Measurements from ENCODE around the gene KCNH4. TPM values are rescaled to one million over a fixed set of nuclear protein-coding genes. Genes with fewer than 3 reads are reported as not detected.
"Not testable (repeated sequence)": the region's sequence is repeated elsewhere in the genome, so short reads cannot be mapped to it uniquely, and the experiment has no call there.

KCNH4 gene
- total RNA-seq, 1 donor from 2014 or later, result 0.80 TPM

DNA sequence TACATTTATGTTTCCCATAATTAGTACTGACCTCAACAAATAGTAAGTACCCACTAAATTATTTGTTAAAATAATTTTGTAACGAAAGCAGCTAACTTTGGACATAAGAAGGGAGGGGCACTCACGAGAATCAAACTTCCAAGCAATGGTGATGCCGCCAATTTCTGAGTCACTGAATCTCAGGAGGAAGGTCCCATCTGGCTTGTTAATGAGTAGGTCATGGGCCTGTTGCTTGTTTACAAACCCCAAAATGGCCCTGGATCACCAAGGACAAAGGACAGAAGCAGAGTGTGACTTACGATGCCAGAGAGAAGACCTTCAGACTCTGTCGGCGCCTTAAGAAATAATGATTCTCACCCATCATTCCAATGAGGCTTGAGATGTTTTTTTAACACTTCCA lies 29.1 kb upstream of the KCNH4 start:
- ATAC-seq (ENCODE audit: low read depth) (no peak), DNase-seq (no peak)
- ChIA-PET CTCF (interaction anchor here (1.5 kb wide), 1 partner anchor 12 kb away, joined by 4 read pairs; no protein-coding TSS in a partner anchor), POLR2A (no interaction called here)
- Mint-ChIP-seq H3K27me3 (no peaks in the 10 kb centered on the region), H3K9me3 (no peaks in the 10 kb centered on the region), H3K36me3 (ENCODE audit: low read depth) (peaks cover 70% of the 10 kb centered on the region), H3K4me1 (no peaks in the 10 kb centered on the region), H3K4me3 (no peak overlapping the region), H3K27ac (no peak overlapping the region)
- intact Hi-C loops (cut with micrococcal nuclease), result no loop called here
- TF ChIP-seq, protein P1, sequence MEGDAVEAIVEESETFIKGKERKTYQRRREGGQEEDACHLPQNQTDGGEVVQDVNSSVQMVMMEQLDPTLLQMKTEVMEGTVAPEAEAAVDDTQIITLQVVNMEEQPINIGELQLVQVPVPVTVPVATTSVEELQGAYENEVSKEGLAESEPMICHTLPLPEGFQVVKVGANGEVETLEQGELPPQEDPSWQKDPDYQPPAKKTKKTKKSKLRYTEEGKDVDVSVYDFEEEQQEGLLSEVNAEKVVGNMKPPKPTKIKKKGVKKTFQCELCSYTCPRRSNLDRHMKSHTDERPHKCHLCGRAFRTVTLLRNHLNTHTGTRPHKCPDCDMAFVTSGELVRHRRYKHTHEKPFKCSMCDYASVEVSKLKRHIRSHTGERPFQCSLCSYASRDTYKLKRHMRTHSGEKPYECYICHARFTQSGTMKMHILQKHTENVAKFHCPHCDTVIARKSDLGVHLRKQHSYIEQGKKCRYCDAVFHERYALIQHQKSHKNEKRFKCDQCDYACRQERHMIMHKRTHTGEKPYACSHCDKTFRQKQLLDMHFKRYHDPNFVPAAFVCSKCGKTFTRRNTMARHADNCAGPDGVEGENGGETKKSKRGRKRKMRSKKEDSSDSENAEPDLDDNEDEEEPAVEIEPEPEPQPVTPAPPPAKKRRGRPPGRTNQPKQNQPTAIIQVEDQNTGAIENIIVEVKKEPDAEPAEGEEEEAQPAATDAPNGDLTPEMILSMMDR (IDR thresholded peaks at IDR 0.05), result no peak

GRCh38 chr17:42206153-42206612 lies 25.2 kb upstream of the KCNH4 start:
- peaks cover 80% of the 10 kb centered on the region for H3K36me3 Mint-ChIP-seq (ENCODE audit: low read depth)
- H3K27me3 Mint-ChIP-seq; H3K27ac Mint-ChIP-seq; H3K4me1 Mint-ChIP-seq; ATAC-seq (ENCODE audit: low read depth); CTCF ChIA-PET; POLR2A ChIA-PET; DNase-seq; intact Hi-C loops (cut with micrococcal nuclease); H3K4me3 Mint-ChIP-seq; H3K9me3 Mint-ChIP-seq: not testable (repeated sequence)

- POLR2A ChIA-PET, result no interaction called here
- DNase-seq (no peak), ATAC-seq (ENCODE audit: low read depth) (no peak)
- CTCF ChIA-PET, result no interaction called here
- intact Hi-C loops (cut with micrococcal nuclease), result no loop called here
- Mint-ChIP-seq H3K27ac (no peak overlapping the region), H3K4me1 (peaks cover 12% of the 10 kb centered on the region), H3K27me3 (no peaks in the 10 kb centered on the region), H3K4me3 (no peak overlapping the region), H3K9me3 (no peaks in the 10 kb centered on the region), H3K36me3 (ENCODE audit: low read depth) (peaks cover 67% of the 10 kb centered on the region)
- TF ChIP-seq, protein P1 (IDR thresholded peaks at IDR 0.05), result no peak
Observed at GRCh38 chr17:42203354-42203753, 22.4 kb upstream of the KCNH4 start.

DNA sequence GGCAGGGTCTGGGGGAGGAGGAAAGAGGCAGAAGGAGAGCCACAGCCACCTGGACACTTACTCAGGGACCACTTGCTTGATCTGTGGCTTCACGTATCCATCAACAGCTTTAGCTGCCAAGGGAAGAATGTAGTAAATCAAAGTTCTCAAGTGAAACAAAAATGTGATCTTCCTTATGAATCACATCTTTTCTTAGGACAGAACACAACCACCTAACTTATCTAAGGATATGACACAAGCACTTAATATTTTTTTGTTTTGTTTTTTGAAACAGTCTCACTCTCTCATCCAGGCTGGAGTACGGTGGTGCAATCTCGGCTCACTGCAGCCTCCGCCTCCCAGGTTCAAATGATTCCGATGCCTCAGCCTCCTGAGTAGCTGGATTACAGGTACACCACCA lies 21.8 kb upstream of the KCNH4 start:
- H3K4me1 Mint-ChIP-seq, result peaks cover 15% of the 10 kb centered on the region
- H3K4me3 Mint-ChIP-seq, result no peak overlapping the region
- intact Hi-C loops (cut with micrococcal nuclease), result no loop called here
- ChIA-PET CTCF (interaction anchor here (2.1 kb wide), 1 partner anchor 20 kb away, joined by 5 read pairs; no protein-coding TSS in a partner anchor), POLR2A (no interaction called here)
- no peaks in the 10 kb centered on the region for H3K9me3 Mint-ChIP-seq
- H3K27ac Mint-ChIP-seq, result peak overlapping the region; percentile 41
- H3K27me3 Mint-ChIP-seq, result no peaks in the 10 kb centered on the region
- TF ChIP-seq, protein P1 (IDR thresholded peaks at IDR 0.05), result no peak
- no peak for ATAC-seq (ENCODE audit: low read depth)
- DNase-seq, result no peak
- peaks cover 67% of the 10 kb centered on the region for H3K36me3 Mint-ChIP-seq (ENCODE audit: low read depth)

DNA sequence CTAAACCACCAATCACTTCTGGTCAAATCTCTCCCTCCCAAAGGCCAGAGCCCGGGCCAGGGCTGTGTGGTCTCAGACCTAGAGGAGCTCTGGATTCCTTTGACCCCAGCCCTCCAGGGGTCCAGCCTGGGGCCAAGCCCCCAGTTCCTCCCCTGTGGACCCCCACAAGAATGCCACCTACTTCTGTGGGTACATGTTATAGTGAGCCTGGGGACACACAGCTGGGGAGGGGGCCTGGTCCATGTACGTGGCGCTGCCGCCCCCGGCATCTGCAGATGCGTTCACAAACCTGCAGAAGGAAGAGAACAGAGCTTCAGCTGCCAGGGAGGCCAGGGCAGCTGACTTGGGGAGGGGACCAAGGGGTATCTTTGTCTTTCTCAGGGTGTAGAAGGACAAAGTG lies 21.2 kb upstream of the KCNH4 start:
- H3K4me3 Mint-ChIP-seq, result no peak overlapping the region
- ChIA-PET POLR2A (no interaction called here), CTCF (interaction anchor here (2.1 kb wide), 1 partner anchor 20 kb away, joined by 5 read pairs; no protein-coding TSS in a partner anchor)
- peaks cover 15% of the 10 kb centered on the region for H3K4me1 Mint-ChIP-seq
- intact Hi-C loops (cut with micrococcal nuclease), result no loop called here
- H3K27ac Mint-ChIP-seq, result peak overlapping the region; percentile 41
- no peaks in the 10 kb centered on the region for H3K9me3 Mint-ChIP-seq
- H3K27me3 Mint-ChIP-seq, result no peaks in the 10 kb centered on the region
- ATAC-seq (ENCODE audit: low read depth), result no peak
- no peak for DNase-seq
- TF ChIP-seq, protein P1 (IDR thresholded peaks at IDR 0.05), result no peak
- H3K36me3 Mint-ChIP-seq (ENCODE audit: low read depth), result peaks cover 62% of the 10 kb centered on the region

- no peaks in the 10 kb centered on the region for H3K9me3 Mint-ChIP-seq
- ChIA-PET CTCF (interaction anchor here (2.1 kb wide), 1 partner anchor 21 kb away, joined by 5 read pairs; no protein-coding TSS in a partner anchor), POLR2A (no interaction called here)
- no peak overlapping the region for H3K27ac Mint-ChIP-seq
- H3K4me3 Mint-ChIP-seq, result no peak overlapping the region
- TF ChIP-seq, protein P1 (IDR thresholded peaks at IDR 0.05), result no peak
- intact Hi-C loops (cut with micrococcal nuclease), result no loop called here
- peaks cover 15% of the 10 kb centered on the region for H3K4me1 Mint-ChIP-seq
- ATAC-seq (ENCODE audit: low read depth) (no peak), DNase-seq (no peak)
- peaks cover 57% of the 10 kb centered on the region for H3K36me3 Mint-ChIP-seq (ENCODE audit: low read depth)
- H3K27me3 Mint-ChIP-seq, result no peaks in the 10 kb centered on the region
Observed at GRCh38 chr17:42201458-42201772, 20.5 kb upstream of the KCNH4 start.

All from activated B cell treated with CpG ODN at 0.5 μM for 24 hours (primary cell).